B cell (primary cell): Measurements from ENCODE around the gene TIGD1. TPM values are rescaled to one million over a fixed set of nuclear protein-coding genes. Genes with fewer than 3 reads are reported as not detected.

ENCODE experiments used
- ATAC-seq: fragments of 200-7000 bp; cut with Tn5 transposase; one replicate; pipeline ENCODE4 v1.10.0; 2021; ENCODE audit warnings: low read depth, mild to moderate bottlenecking, moderate number of reproducible peaks, moderate library complexity
- CTCF ChIA-PET: fragments of 350-600 bp; sonication (Branson Sonifier 250); formaldehyde crosslinking; loops from one replicate; lab custom pipeline; 2021; ENCODE audit warnings: antibody characterized with exemption, inconsistent platforms; lab: Charles Lee
- POLR2A ChIA-PET: fragments of 350-600 bp; sonication (Branson Sonifier 250); formaldehyde crosslinking; loops from one replicate; lab custom pipeline; 2021; ENCODE audit warnings: antibody characterized with exemption; lab: Charles Lee
- DNase-seq: peaks from one replicate; pipeline ENCODE4 v3.0.0; 2013
- H2AFZ ChIP-seq: 2 replicates; pipeline ENCODE4 v1.6.1; 2012; ENCODE audit warnings: mild to moderate bottlenecking, low read depth, low read length; ENCODE audit not compliant: insufficient read depth, poor library complexity, severe bottlenecking
- H3K27ac ChIP-seq, 2 donors: 1 replicate in 1 of 2; 2 replicates in 1 of 2; pipeline ENCODE4 v1.5.1; 2012 to 2013; ENCODE audit warnings: low read length in 2 of 2, mild to moderate bottlenecking in 2 of 2, moderate library complexity in 1 of 2
- H3K27me3 ChIP-seq, 4 experiments: fragments of 200-600 bp in 1 of 4; sonication (generic) in 1 of 4; replicated peaks in 1 of 4; 1 replicate in 2 of 4; 2 replicates in 2 of 4; pipeline versions ENCODE4 v1.6.1 to v1.7.0; 2013 to 2016; ENCODE audit warnings: low read length in 3 of 4, mild to moderate bottlenecking in 2 of 4, mixed read lengths in 1 of 4, moderate library complexity in 1 of 4; ENCODE audit not compliant: insufficient read depth in 4 of 4, control insufficient read depth in 3 of 4; ENCODE audit errors: control extremely low read depth in 1 of 4
- H3K36me3 ChIP-seq, 2 experiments: replicated peaks in 1 of 2; 1 replicate in 1 of 2; 2 replicates in 1 of 2; pipeline versions ENCODE4 v1.6.1 to v1.7.1; 2013; ENCODE audit warnings: low read length in 1 of 2; ENCODE audit not compliant: insufficient read depth in 2 of 2, control insufficient read depth in 1 of 2; ENCODE audit errors: control extremely low read depth in 1 of 2, extremely low read depth in 1 of 2
- H3K4me1 ChIP-seq, 2 donors: fragments of 200-600 bp in 1 of 2; sonication (generic) in 1 of 2; 1 replicate in 1 of 2; 2 replicates in 1 of 2; pipeline versions ENCODE4 v1.5.1 to v1.6.1; 2013 to 2017; ENCODE audit warnings: low read length in 2 of 2; ENCODE audit not compliant: control insufficient read depth in 2 of 2, insufficient read depth in 2 of 2
- H3K4me2 ChIP-seq: replicated peaks from 2 replicates; pipeline ENCODE3; 2012; ENCODE audit warnings: mild to moderate bottlenecking, low read depth, low read length; ENCODE audit not compliant: poor library complexity, severe bottlenecking
- H3K4me3 ChIP-seq, 5 experiments: fragments of 200-600 bp in 1 of 5; sonication (generic) in 1 of 5; 1 replicate in 3 of 5; 2 replicates in 2 of 5; pipeline versions ENCODE4 v1.5.1 to v1.7.0; 2011 to 2016; ENCODE audit warnings: low read length in 4 of 5, mild to moderate bottlenecking in 4 of 5, low read depth in 2 of 5, control low read depth in 1 of 5, moderate library complexity in 1 of 5; ENCODE audit not compliant: insufficient read depth in 1 of 5; ENCODE audit errors: control extremely low read depth in 1 of 5, extremely low read depth in 1 of 5
- H3K79me2 ChIP-seq: fragments of 200-600 bp; sonication (generic); one replicate; pipeline ENCODE4 v1.6.0; 2016; ENCODE audit warnings: low read length; ENCODE audit not compliant: control insufficient read depth, insufficient read depth
- H3K9ac ChIP-seq: fragments of 200-600 bp; sonication (generic); 2 replicates; pipeline ENCODE4 v1.6.1; 2017; ENCODE audit warnings: mild to moderate bottlenecking, low read length, moderate library complexity
- H3K9me3 ChIP-seq, 3 donors: one replicate each; pipeline versions ENCODE4 v1.6.1 to v1.7.1; 2013; ENCODE audit warnings: low read length in 2 of 3; ENCODE audit not compliant: control insufficient read depth in 2 of 3, insufficient read depth in 1 of 3; ENCODE audit errors: control extremely low read depth in 1 of 3
- H4K20me1 ChIP-seq: 2 replicates; pipeline ENCODE4 v1.6.0; 2012; ENCODE audit warnings: mild to moderate bottlenecking, low read length; ENCODE audit not compliant: insufficient read depth, control insufficient read depth, poor library complexity, severe bottlenecking
- H3K27ac Mint-ChIP-seq: one replicate; pipeline ENCODE4 v1.8.0; 2021; ENCODE audit warnings: mixed read lengths
- H3K27me3 Mint-ChIP-seq: one replicate; pipeline ENCODE4 v1.8.0; 2021; ENCODE audit warnings: mixed read lengths
- H3K4me1 Mint-ChIP-seq: one replicate; pipeline ENCODE4 v1.8.0; 2021; ENCODE audit warnings: mixed read lengths
- H3K4me3 Mint-ChIP-seq: one replicate; pipeline ENCODE4 v1.8.0; 2021; ENCODE audit warnings: mixed read lengths
- H3K9me3 Mint-ChIP-seq: one replicate; pipeline ENCODE4 v1.8.0; 2022; ENCODE audit warnings: mixed read lengths; ENCODE audit not compliant: insufficient read depth
- EZH2 ChIP-seq: IDR thresholded peaks from 2 replicates; pipeline ENCODE4 v1.6.1; 2012; ENCODE audit warnings: borderline replicate concordance, low read depth, mild to moderate bottlenecking, moderate library complexity, low read length; ENCODE audit not compliant: insufficient read depth, poor library complexity, severe bottlenecking
- WGBS: methylation state at CpG from one replicate; pipeline ENCODE4 v1.1.5; 2013; ENCODE audit warnings: missing lambda C conversion rate; ENCODE audit not compliant: insufficient coverage; 5-methylcytosine and 5-hydroxymethylcytosine counted together
- intact Hi-C: fragments of 100-400 bp; cut with micrococcal nuclease; formaldehyde crosslinking; loops from one replicate; pipeline ENCODE4 v1.10.0; 2022
- polyA plus RNA-seq: library from polyadenylated mRNA; depleted of rRNA; stranded (reverse); fragments of >200 nt; gene quantifications from 2 replicates; pipeline ENCODE4 v1.2.3, GENCODE V29; 2012
- total RNA-seq, 2 donors: library from RNA; stranded (reverse); fragments of 120-200 nt in 1 of 2; gene quantifications; 1 replicate in 1 of 2; 2 replicates in 1 of 2; pipeline versions ENCODE4 v1.2.3 to v1.2.4, GENCODE V29; 2013 to 2022
- TF ChIP-seq, protein P1 (sequence below): fragments of 200-600 bp; IDR thresholded peaks from one replicate; pipeline ENCODE4 v1.8.0; 2022; ENCODE audit warnings: antibody characterized with exemption, mild to moderate bottlenecking

TIGD1 gene
- total and polyA plus RNA-seq, 2 donors (not counting 1 experiment from before 2014, with no cell fraction given): 7.6 to 13.6 TPM

GRCh38 chr2:232512602-232513001 lies 37.8 kb downstream of the TIGD1 start:
- Mint-ChIP-seq H3K4me1 (no peaks in the 10 kb centered on the region), H3K4me3 (no peak overlapping the region)

GRCh38 chr2:232511336-232511890 lies 38.9 kb downstream of the TIGD1 start:
- peaks cover 22% of the 10 kb centered on the region for H3K27me3 Mint-ChIP-seq
- Histone ChIP-seq H3K4me1 (no peaks in the 10 kb centered on the region), H3K27me3 (peaks cover 0 to 2% (median 0%) of the 10 kb centered on the region in 4 experiments), H3K4me2 (no peak overlapping the region), H3K4me3 (no peak overlapping the region), H3K9me3 (no peaks in the 10 kb centered on the region), H3K27ac (no peak overlapping the region), H3K36me3 (no peaks in the 10 kb centered on the region), H3K79me2 (no peaks in the 10 kb centered on the region), H4K20me1 (no peaks in the 10 kb centered on the region), H3K9ac (no peak overlapping the region), H2AFZ (no peak overlapping the region)
- WGBS: 63% methylated on average over 11 of the region's 11 CpGs
- DNase-seq: no peak
- H3K9me3 Mint-ChIP-seq: no peaks in the 10 kb centered on the region
- ChIA-PET POLR2A (no interaction called here), CTCF (interaction anchor here (1.2 kb wide), 1 partner anchor 12 kb away, joined by 3 read pairs; no protein-coding TSS in a partner anchor)
- intact Hi-C loops: no loop called here
- no peak for ATAC-seq
- H3K4me1 Mint-ChIP-seq: no peaks in the 10 kb centered on the region
- H3K4me3 Mint-ChIP-seq: no peak overlapping the region
- no peak for TF ChIP-seq EZH2
- TF ChIP-seq, protein P1, sequence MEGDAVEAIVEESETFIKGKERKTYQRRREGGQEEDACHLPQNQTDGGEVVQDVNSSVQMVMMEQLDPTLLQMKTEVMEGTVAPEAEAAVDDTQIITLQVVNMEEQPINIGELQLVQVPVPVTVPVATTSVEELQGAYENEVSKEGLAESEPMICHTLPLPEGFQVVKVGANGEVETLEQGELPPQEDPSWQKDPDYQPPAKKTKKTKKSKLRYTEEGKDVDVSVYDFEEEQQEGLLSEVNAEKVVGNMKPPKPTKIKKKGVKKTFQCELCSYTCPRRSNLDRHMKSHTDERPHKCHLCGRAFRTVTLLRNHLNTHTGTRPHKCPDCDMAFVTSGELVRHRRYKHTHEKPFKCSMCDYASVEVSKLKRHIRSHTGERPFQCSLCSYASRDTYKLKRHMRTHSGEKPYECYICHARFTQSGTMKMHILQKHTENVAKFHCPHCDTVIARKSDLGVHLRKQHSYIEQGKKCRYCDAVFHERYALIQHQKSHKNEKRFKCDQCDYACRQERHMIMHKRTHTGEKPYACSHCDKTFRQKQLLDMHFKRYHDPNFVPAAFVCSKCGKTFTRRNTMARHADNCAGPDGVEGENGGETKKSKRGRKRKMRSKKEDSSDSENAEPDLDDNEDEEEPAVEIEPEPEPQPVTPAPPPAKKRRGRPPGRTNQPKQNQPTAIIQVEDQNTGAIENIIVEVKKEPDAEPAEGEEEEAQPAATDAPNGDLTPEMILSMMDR: no peak
- no peak overlapping the region for H3K27ac Mint-ChIP-seq

More at GRCh38 chr2:232512602-232513001, 37.8 kb downstream of the TIGD1 start:
- no peak overlapping the region for H3K4me2 ChIP-seq
- ChIA-PET POLR2A (no interaction called here), CTCF (interaction anchor here (1.1 kb wide), 1 partner anchor 9 kb away, joined by 3 read pairs; no protein-coding TSS in a partner anchor)
- ATAC-seq (no peak), DNase-seq (no peak)
- H3K79me2 ChIP-seq: no peaks in the 10 kb centered on the region
- Mint-ChIP-seq H3K27ac (no peak overlapping the region), H3K27me3 (peaks cover 17% of the 10 kb centered on the region), H3K9me3 (no peaks in the 10 kb centered on the region)
- no peaks in the 10 kb centered on the region for H3K9me3 ChIP-seq
- no peaks in the 10 kb centered on the region for H4K20me1 ChIP-seq
- H3K4me1 ChIP-seq: no peaks in the 10 kb centered on the region
- H2AFZ ChIP-seq: no peak overlapping the region
- 93% methylated on average over 9 of the region's 10 CpGs for WGBS
- H3K4me3 ChIP-seq: no peak overlapping the region
- H3K27me3 ChIP-seq: no peaks in the 10 kb centered on the region
- no peaks in the 10 kb centered on the region for H3K36me3 ChIP-seq
- TF ChIP-seq EZH2: no peak
- TF ChIP-seq, protein P1: no peak
- intact Hi-C loops: no loop called here
- H3K9ac ChIP-seq: no peak overlapping the region
- H3K27ac ChIP-seq: no peak overlapping the region
